Activated CD4-positive, alpha-beta T cell treated with anti-CD3 and anti-CD28 coated beads for 36 hours (primary cell): ENCODE measurements around the gene THBS4. TPM values are rescaled to one million over a fixed set of nuclear protein-coding genes. Genes with fewer than 3 reads are reported as not detected.

ENCODE experiments used
- ATAC-seq: fragments of 200-7000 bp; cut with Tn5 transposase; one replicate; pipeline ENCODE4 v1.10.0; 2021; ENCODE audit warnings: mild to moderate bottlenecking, moderate library complexity
- CTCF ChIA-PET: fragments of 350-600 bp; sonication (Branson Sonifier 250); formaldehyde crosslinking; loops from one replicate; lab custom pipeline; 2021; ENCODE audit warnings: antibody characterized with exemption; lab: Charles Lee
- POLR2A ChIA-PET: fragments of 350-600 bp; sonication (Branson Sonifier 250); formaldehyde crosslinking; loops from one replicate; lab custom pipeline; 2021; ENCODE audit warnings: antibody characterized with exemption, inconsistent platforms; lab: Charles Lee
- DNase-seq: peaks from one replicate; pipeline ENCODE4 v3.0.0-alpha.2; 2020
- H3K27ac Mint-ChIP-seq: one replicate; pipeline ENCODE4 v1.8.0; 2021; ENCODE audit warnings: mixed read lengths
- H3K27me3 Mint-ChIP-seq: one replicate; pipeline ENCODE4 v1.8.0; 2021; ENCODE audit warnings: mixed read lengths
- H3K36me3 Mint-ChIP-seq: one replicate; pipeline ENCODE4 v1.8.0; 2021; ENCODE audit warnings: low read depth, mixed read lengths
- H3K4me1 Mint-ChIP-seq: one replicate; pipeline ENCODE4 v1.8.0; 2021; ENCODE audit warnings: mixed read lengths
- H3K4me3 Mint-ChIP-seq: one replicate; pipeline ENCODE4 v1.8.0; 2021; ENCODE audit warnings: mild to moderate bottlenecking, moderate library complexity, mixed read lengths
- H3K9me3 Mint-ChIP-seq: one replicate; pipeline ENCODE4 v1.8.0; 2021; ENCODE audit warnings: low read depth, mixed read lengths
- intact Hi-C, 2 experiments: fragments of 100-400 bp; cut with DNase I in 1 of 2; cut with micrococcal nuclease in 1 of 2; formaldehyde crosslinking; loops; one replicate each; pipeline versions ENCODE4 v1.14.2 to v1.15.1; 2022 to 2024; cut with DNase I, micrococcal nuclease
- total RNA-seq, 2 experiments: library from RNA; stranded (reverse); gene quantifications; one replicate each; pipeline ENCODE4 v1.2.3, GENCODE V29; 2021

Gene THBS4
- total RNA-seq: 1 to 10 TPM; 2.1 to 2.3 TPM

DNA sequence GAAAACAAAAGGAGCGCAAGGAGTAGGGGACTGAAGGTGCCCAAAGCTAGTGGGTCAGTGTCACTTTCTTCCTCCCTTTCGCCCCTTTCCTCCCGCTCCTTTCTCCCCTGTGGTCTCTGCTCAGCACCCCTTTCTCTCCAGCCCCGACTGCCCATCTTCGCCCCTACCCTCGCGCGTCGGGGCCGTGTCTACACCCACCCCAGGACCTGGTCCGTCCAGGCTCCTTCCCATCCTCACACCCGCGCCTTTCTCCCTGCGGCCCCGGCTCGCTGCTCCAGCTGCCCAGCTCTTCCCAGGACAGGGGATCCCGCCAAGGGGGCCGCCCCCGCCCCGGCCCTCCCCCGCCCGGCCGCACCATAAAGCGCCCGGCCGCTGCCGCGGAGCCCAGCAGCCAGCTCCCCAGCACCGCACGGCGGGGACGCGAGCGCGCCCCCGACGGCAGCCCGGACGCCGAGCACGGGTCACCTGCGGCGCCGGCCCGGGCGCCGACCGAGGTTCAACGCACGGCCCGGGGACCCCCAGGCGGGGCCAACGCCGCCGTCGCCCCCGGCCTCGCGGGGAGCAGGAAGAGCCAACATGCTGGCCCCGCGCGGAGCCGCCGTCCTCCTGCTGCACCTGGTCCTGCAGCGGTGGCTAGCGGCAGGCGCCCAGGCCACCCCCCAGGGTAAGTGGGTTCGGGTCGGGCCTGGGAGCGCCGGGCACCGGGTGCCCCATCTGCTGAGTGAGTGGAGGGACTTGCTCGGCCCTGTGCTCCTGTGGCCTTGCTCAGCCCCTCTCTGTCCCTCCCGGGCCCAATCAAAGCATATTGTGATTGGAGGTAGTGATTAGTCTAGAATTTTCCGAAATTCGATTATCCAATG is at the start of gene THBS4:
THBS4 (plus strand) TSS at position 387 of the 860 bp plus-strand sequence; CDS start at position 577, 190 bp downstream.
- intact Hi-C loops: no loop called here
- ATAC-seq (no peak), DNase-seq (peak; percentile 14)
- POLR2A ChIA-PET: interaction anchor here (0.8 kb wide), 1 partner anchor 113 kb away, joined by 3 read pairs; no protein-coding TSS in a partner anchor
- CTCF ChIA-PET: interaction anchor here (0.7 to 1.1 kb wide), 2 partner anchors 797 to 902 kb away, joined by 3 read pairs; no protein-coding TSS in a partner anchor
- Mint-ChIP-seq H3K9me3 (no peaks in the 10 kb centered on the region), H3K27me3 (peaks cover 42% of the 10 kb centered on the region), H3K4me1 (peaks cover 32% of the 10 kb centered on the region), H3K36me3 (peaks cover 2% of the 10 kb centered on the region), H3K4me3 (peak within 1 kb of the TSS; percentile 42), H3K27ac (no peak within 1 kb of the TSS)

DNA sequence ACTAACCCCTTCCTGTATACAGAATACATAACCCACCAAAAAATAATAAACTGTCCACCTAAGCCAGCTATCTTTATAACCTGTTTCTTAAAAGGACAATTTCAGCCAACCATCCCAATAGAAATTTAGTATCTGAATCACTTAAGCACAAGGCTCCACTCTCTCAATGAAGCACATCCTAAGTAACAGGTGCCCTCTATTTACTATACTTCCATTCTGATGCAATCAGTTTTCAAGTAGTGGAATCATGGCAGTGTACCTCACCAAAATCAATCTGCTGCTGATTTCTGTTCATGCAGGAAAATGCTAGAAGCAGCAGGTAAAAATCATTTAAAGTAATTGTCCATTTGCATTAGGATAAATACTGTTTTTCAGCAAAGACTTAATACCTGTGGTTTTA is 48.9 kb upstream of the THBS4 start:
- peaks cover 64% of the 10 kb centered on the region for H3K36me3 Mint-ChIP-seq

DNA sequence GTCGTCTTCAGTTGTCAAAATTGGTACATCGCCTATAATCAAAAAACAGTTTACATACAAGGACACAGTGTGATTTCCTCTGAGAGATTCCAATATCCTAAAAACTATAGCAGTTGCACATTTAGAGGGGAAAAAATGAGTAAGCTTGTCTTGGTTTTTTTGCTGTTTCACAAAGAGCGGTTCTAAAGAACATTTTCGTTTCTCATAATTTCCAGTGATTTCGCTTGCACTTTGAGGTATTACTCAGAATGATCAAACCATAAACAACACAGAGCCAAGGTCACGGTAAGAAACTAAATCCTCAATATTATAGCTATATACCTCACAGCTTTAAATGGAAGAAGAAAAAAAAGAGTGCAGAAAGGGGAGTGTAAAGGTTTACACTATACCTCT is 44.9 kb upstream of the THBS4 start:
- DNase-seq (no peak), ATAC-seq (peak; percentile 77)
- POLR2A ChIA-PET: interaction anchor here (0.6 to 1.2 kb wide), 6 partner anchors 16 to 1007 kb away, joined by 3 to 5 read pairs (median 3); no protein-coding TSS in a partner anchor
- Mint-ChIP-seq H3K4me3 (peak overlapping the region; percentile 89), H3K36me3 (peaks cover 34% of the 10 kb centered on the region), H3K9me3 (no peaks in the 10 kb centered on the region), H3K27ac (peak overlapping the region; percentile 98), H3K27me3 (no peaks in the 10 kb centered on the region), H3K4me1 (peaks cover 52% of the 10 kb centered on the region)
- intact Hi-C loops: loop anchor here (1.0 to 10.0 kb wide), 16 partner anchors 8 to 1017 kb away; partner anchors contain the start of genes HOMER1 (in 2 of the 2), SERINC5 (in 2 of the 2), ARSB (in 1 of the 2) and DHFR (in 1 of the 2)
- CTCF ChIA-PET: interaction anchor here (0.9 to 1.8 kb wide), 5 partner anchors 8 to 93 kb away, joined by 3 to 6 read pairs (median 4); no protein-coding TSS in a partner anchor

More for the DNA sequence above, 48.9 kb upstream of the THBS4 start:
- no peak overlapping the region for H3K4me3 Mint-ChIP-seq
- DNase-seq (no peak), ATAC-seq (no peak)
- intact Hi-C loops: loop anchor here in 1 of 2 experiments (5.0 kb wide), 1 partner anchor 59 kb away; no protein-coding TSS in a partner anchor
- POLR2A ChIA-PET: no interaction called here
- peaks cover 67% of the 10 kb centered on the region for H3K4me1 Mint-ChIP-seq
- H3K9me3 Mint-ChIP-seq: no peaks in the 10 kb centered on the region
- CTCF ChIA-PET: interaction anchor here (1.2 kb wide), 1 partner anchor 18 kb away, joined by 3 read pairs; no protein-coding TSS in a partner anchor
- no peaks in the 10 kb centered on the region for H3K27me3 Mint-ChIP-seq
- peak overlapping the region; percentile 69 for H3K27ac Mint-ChIP-seq

DNA sequence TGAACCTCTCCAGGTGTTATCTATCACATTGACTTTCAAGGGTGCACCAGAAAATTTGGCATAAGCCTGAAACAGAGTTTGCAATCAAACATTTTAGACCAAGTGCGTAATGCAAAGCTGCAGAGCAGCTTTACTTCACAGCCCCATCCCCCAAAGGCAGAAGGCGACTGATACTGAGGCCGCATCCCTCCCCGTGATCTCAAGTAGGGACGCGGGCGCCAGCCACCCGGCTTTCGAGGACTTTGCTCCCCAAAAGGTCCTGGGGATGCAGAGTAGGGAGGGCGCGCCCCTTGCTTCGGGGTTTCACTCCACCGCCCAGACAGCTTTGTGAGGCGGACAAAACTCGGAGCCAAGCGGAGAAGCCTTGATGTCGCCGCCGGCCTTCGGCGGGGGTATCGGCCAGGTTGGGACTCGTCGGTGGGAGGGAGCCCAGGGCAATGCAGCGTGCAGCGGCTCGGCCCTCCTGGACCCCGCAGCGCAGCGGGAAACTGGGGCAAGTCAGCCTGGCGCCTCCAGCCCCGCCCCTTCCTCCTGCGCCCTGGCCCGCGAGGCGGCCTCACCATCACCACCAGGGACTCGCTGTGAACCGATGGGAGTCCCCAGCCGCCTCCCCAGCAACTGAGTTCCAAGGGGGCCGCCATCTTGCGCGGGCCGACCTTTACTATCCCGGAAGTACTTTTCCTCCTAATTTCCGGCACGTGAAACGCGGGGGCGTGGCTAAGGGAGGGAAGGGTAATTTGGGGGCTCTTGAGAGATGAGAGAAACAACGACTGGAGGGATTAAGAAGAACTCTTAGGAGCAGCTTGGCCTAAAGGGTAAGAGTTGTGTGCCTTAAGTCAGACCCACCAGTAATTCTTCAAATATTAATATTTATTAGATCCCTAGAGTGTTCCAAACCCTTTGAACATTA is 44.3 kb upstream of the THBS4 start, which contains the start of gene MTX3:
MTX3 (minus strand) TSS at position 665 of the 910 bp plus-strand sequence; CDS start at position 641, 24 bp downstream.
- peak; percentile 84 for ATAC-seq
- intact Hi-C loops: loop anchor here (1.0 to 10.0 kb wide), 17 partner anchors 9 to 1016 kb away; partner anchors contain the start of genes HOMER1 (in 2 of the 2), SERINC5 (in 2 of the 2), ARSB (in 1 of the 2) and DHFR (in 1 of the 2)
- peaks cover 30% of the 10 kb centered on the region for H3K36me3 Mint-ChIP-seq

DNA sequence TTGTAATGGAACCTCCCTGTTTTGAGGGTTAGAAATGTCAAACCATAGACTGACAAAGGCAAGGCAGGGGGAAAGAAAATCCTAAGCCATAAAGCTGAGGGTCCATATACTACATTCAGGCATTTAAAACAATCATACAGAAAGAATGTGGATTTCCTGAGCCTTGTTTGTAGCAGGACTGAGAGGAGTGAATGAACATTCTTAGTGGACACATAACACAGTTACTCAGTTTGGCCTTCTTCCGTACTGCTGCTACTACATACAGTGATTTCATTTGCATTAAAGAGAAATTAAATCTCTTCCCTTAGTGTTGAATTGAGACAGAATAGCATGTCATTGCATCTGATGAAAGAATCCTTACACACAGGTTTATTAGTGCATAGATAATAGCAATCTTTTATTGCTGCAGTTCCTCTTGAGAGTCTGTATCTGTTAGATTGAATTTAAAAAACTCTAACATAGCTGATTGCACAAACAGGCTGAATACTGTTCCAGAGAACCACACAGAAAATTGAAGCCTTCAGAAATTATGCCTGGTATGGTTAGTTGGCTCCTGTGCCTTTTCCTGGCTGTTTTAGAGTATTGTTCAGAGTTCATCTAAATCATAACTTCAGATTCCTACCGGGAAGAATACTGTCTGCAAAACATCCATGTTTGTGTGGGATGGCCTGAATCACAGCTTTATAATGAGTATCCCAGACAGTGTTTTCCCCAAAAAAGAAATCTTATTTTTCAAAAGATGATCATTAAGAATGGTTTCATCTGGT is 42.1 kb upstream of the THBS4 start:
- ChIA-PET CTCF (interaction anchor here (0.7 to 2.1 kb wide), 2 partner anchors 91 to 99 kb away, joined by 3 to 12 read pairs; no protein-coding TSS in a partner anchor), POLR2A (no interaction called here)
- peak overlapping the region; percentile 18 for H3K4me3 Mint-ChIP-seq
- intact Hi-C loops: loop anchor here (10.0 kb wide), 2 partner anchors 262 to 1008 kb away; partner anchors contain the start of genes ARSB (in 1 of the 2) and SERINC5 (in 1 of the 2)
- DNase-seq (no peak), ATAC-seq (no peak)
- H3K9me3 Mint-ChIP-seq: no peaks in the 10 kb centered on the region
- H3K4me1 Mint-ChIP-seq: peaks cover 34% of the 10 kb centered on the region
- peaks cover 14% of the 10 kb centered on the region for H3K36me3 Mint-ChIP-seq
- peaks cover 3% of the 10 kb centered on the region for H3K27me3 Mint-ChIP-seq
- no peak overlapping the region for H3K27ac Mint-ChIP-seq

More for the DNA sequence above, 44.3 kb upstream of the THBS4 start, which contains the start of gene MTX3:
- H3K27me3 Mint-ChIP-seq: peaks cover 2% of the 10 kb centered on the region
- H3K4me1 Mint-ChIP-seq: peaks cover 49% of the 10 kb centered on the region
- POLR2A ChIA-PET: interaction anchor here (0.6 to 1.2 kb wide), 7 partner anchors 10 to 1007 kb away, joined by 3 to 5 read pairs (median 3); no protein-coding TSS in a partner anchor
- peak within 1 kb of the TSS; percentile 89 for H3K4me3 Mint-ChIP-seq
- CTCF ChIA-PET: interaction anchor here (0.7 to 1.8 kb wide), 9 partner anchors 8 to 93 kb away, joined by 3 to 6 read pairs (median 4); no protein-coding TSS in a partner anchor
- H3K27ac Mint-ChIP-seq: peak within 1 kb of the TSS; percentile 98
- no peaks in the 10 kb centered on the region for H3K9me3 Mint-ChIP-seq
- peak; percentile 94 for DNase-seq

DNA sequence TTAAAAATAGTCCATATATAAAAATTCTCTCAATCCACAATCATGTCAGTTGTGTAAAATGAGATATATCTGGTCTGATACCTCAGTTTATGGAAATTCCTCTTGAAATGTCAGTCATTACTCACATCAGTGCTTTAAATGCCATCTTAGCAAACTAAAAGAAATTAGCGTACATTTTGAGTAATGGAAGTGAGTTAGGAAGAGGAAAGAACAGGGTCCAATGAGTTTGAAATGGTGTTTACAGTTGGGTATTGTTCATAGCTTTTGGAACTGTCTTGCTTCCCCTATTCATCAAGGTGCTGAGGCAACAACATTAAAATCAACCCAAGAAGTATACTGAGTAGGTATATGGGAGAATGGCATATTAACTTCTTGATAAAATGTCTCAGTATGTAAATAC is 35.4 kb upstream of the THBS4 start:
- intact Hi-C loops: loop anchor here (10.0 kb wide), 2 partner anchors 255 to 1015 kb away; partner anchors contain the start of genes ARSB (in 1 of the 2) and SERINC5 (in 1 of the 2)
- no peak overlapping the region for H3K4me3 Mint-ChIP-seq
- no peak overlapping the region for H3K27ac Mint-ChIP-seq
- DNase-seq: no peak
- peaks cover 2% of the 10 kb centered on the region for H3K36me3 Mint-ChIP-seq
- ChIA-PET CTCF (no interaction called here), POLR2A (no interaction called here)
- ATAC-seq: no peak
- H3K9me3 Mint-ChIP-seq: no peaks in the 10 kb centered on the region
- no peaks in the 10 kb centered on the region for H3K4me1 Mint-ChIP-seq
- peaks cover 3% of the 10 kb centered on the region for H3K27me3 Mint-ChIP-seq

DNA sequence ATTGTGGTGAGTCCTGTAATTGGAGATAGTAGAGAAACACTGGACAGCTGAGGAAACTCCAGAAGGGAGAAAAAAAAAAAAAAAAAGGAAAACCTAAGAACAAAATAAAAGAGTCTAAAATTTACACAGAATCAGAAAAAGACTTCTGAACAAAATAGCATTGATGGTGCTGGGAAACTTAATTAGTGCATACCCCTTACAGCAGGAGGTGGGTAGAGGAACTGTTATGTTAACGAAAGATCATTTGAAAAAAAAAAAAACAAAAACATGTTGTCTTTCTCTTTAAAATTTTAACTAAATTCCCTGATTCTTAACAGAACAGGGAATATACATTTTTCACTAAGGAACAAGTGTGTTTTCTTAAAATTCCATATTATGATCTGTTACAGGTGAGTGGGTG is 32.5 kb upstream of the THBS4 start:
- ChIA-PET POLR2A (no interaction called here), CTCF (interaction anchor here (1.2 to 1.3 kb wide), 2 partner anchors 17 to 21 kb away, joined by 3 to 5 read pairs; no protein-coding TSS in a partner anchor)
- H3K4me3 Mint-ChIP-seq: no peak overlapping the region
- no peak for ATAC-seq
- H3K4me1 Mint-ChIP-seq: no peaks in the 10 kb centered on the region
- no peak overlapping the region for H3K27ac Mint-ChIP-seq
- peaks cover 4% of the 10 kb centered on the region for H3K36me3 Mint-ChIP-seq
- DNase-seq: no peak
- H3K9me3 Mint-ChIP-seq: no peaks in the 10 kb centered on the region
- H3K27me3 Mint-ChIP-seq: no peaks in the 10 kb centered on the region
- intact Hi-C loops: no loop called here

DNA sequence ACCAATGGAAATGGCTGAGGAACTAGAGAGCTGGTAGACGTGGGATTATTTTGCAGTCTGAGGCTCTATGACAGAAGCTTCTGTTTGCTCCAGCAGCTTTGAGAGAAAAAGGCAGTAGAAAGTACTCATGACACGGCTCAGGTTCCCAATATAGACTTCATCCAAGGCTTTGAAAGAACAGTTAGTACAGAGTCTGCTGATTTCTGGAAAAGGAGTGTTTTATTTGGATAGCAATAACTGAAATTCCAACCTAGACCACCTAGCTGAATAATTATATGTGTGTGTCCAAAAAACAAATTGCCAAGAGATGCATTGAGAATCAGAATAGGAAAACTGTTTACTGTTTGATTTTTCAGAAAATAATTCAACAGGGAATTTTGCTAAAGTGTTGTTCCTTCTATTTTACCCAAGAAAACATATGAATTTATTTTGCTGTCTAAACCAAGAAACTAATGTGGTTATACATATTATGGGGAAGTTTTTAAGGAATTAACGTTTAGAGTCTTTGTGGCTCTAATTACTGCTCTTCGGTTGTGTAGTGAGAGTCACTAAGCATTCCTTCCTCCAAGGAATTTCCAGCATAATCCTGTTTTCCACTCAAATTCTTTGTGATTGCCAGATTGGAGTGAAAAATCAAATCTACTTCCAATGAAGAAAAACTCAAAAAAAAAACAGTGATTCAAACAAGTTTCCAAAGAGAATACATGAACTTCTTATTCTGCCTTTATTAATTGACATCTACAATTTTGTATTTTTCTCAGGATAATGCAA is 26.0 kb upstream of the THBS4 start:
- H3K4me3 Mint-ChIP-seq: no peak overlapping the region
- intact Hi-C loops: no loop called here
- ATAC-seq (no peak), DNase-seq (no peak)
- no peaks in the 10 kb centered on the region for H3K27me3 Mint-ChIP-seq
- H3K9me3 Mint-ChIP-seq: no peaks in the 10 kb centered on the region
- no peak overlapping the region for H3K27ac Mint-ChIP-seq
- POLR2A ChIA-PET: no interaction called here
- H3K36me3 Mint-ChIP-seq: peaks cover 2% of the 10 kb centered on the region
- no peaks in the 10 kb centered on the region for H3K4me1 Mint-ChIP-seq
- CTCF ChIA-PET: interaction anchor here (0.8 kb wide), 1 partner anchor 57 kb away, joined by 3 read pairs; no protein-coding TSS in a partner anchor

DNA sequence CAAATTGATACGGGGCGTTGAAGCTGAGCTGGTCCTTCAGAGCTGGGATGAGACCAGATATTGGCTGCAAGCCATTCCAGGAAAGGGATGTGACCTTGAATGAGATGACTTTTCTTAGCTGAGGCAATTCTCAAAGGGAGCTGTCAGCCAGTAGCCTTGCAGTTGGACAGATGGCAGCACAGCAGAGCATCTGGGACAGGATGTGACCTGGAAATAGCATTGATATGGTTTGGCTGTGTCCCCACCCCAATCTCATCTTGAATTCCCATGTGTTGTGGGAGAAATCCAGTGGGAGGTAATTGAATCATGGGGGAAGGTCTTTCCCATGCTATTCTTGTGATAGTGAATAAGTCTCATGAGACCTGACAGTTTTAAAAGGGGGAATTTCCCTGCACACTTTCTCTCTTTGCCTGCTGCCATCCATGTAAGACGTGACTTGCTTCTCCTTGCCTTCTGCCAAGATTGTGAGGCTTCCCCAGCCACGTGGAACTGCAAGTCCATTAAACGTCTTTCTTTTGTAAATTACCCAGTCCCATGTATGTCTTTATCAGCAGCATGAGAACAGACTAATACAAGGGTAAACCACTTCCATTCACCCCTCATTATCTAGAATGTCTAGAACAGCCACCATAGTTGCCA is 24.3 kb upstream of the THBS4 start:
- POLR2A ChIA-PET: no interaction called here

More for the DNA sequence above, 24.3 kb upstream of the THBS4 start:
- no peaks in the 10 kb centered on the region for H3K27me3 Mint-ChIP-seq
- H3K4me1 Mint-ChIP-seq: peaks cover under 1% of the 10 kb centered on the region
- intact Hi-C loops: no loop called here
- no peak for DNase-seq
- peaks cover 2% of the 10 kb centered on the region for H3K36me3 Mint-ChIP-seq
- no peak overlapping the region for H3K27ac Mint-ChIP-seq
- CTCF ChIA-PET: interaction anchor here (0.9 kb wide), 1 partner anchor 72 kb away, joined by 3 read pairs; no protein-coding TSS in a partner anchor
- no peak overlapping the region for H3K4me3 Mint-ChIP-seq
- H3K9me3 Mint-ChIP-seq: no peaks in the 10 kb centered on the region
- no peak for ATAC-seq
